Measurements from ENCODE around the gene RGS7BP.
A peak's percentile ranks its signal among the peaks of the same experiment; 100 is the strongest.

DNA sequence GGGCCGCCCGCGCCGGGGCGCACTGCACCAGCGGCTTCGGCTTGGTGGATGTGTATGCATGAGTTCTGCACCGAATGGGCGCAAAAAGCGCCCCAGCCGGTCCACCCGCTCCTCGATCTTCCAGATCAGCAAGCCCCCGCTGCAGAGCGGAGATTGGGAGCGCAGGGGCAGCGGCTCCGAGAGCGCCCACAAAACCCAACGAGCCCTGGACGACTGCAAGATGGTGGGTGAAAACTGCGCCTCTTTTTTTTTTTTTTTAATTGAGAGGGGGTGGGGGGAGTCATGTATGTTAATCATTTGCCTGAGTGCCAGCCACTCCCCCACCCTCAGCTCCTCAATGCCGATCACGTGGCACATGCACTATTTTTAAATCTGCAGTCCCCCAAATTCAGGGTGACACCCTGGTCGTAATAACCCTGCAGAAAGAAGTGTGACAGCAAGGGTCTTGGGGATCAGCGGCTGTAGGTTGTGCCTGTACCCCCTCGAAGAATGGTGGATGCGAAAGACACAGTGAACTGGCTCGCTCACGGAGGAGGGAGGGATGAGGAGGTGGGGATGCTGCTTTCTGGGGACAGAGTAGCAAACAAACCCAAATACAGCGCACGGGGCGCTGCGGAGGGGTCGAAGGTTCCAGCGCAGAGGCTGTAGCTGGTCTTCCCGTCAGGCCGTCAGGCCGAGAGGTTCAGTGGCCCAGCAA is 900 bp downstream of the RGS7BP start:
- no peak for TF ChIP-seq EZH2 (IDR thresholded peaks at IDR 0.05; ENCODE audit: borderline replicate concordance, low read depth, low read length, poor library complexity, severe bottlenecking)
- TF ChIP-seq, protein P1, sequence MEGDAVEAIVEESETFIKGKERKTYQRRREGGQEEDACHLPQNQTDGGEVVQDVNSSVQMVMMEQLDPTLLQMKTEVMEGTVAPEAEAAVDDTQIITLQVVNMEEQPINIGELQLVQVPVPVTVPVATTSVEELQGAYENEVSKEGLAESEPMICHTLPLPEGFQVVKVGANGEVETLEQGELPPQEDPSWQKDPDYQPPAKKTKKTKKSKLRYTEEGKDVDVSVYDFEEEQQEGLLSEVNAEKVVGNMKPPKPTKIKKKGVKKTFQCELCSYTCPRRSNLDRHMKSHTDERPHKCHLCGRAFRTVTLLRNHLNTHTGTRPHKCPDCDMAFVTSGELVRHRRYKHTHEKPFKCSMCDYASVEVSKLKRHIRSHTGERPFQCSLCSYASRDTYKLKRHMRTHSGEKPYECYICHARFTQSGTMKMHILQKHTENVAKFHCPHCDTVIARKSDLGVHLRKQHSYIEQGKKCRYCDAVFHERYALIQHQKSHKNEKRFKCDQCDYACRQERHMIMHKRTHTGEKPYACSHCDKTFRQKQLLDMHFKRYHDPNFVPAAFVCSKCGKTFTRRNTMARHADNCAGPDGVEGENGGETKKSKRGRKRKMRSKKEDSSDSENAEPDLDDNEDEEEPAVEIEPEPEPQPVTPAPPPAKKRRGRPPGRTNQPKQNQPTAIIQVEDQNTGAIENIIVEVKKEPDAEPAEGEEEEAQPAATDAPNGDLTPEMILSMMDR (conservative IDR thresholded peaks at IDR 0.05; ENCODE audit: low read depth, low read length) = peak; percentile 39; the same call in 1 of the 2 replicates

Data from A673 (cell line).